HG02840 (cell line): ENCODE measurements around the gene STX8.
"Not testable (repeated sequence)": the region's sequence is repeated elsewhere in the genome, so short reads cannot be mapped to it uniquely, and the experiment has no call there.

Source experiments
- ATAC-seq: cut with Tn5 transposase; IDR thresholded peaks from one replicate; pipeline ENCODE4 v1.9.1; 2021; ENCODE audit warnings: mild to moderate bottlenecking, moderate library complexity, moderate number of reproducible peaks; ENCODE audit not compliant: unreplicated experiment, low FRiP score

The STX8 gene

GRCh38 chr17:9557161-9557755 is 18.4 kb downstream of the STX8 start:
- ATAC-seq = no peak

- not testable (repeated sequence) for ATAC-seq
Observed at GRCh38 chr17:9554715-9555114, 20.9 kb downstream of the STX8 start.

DNA sequence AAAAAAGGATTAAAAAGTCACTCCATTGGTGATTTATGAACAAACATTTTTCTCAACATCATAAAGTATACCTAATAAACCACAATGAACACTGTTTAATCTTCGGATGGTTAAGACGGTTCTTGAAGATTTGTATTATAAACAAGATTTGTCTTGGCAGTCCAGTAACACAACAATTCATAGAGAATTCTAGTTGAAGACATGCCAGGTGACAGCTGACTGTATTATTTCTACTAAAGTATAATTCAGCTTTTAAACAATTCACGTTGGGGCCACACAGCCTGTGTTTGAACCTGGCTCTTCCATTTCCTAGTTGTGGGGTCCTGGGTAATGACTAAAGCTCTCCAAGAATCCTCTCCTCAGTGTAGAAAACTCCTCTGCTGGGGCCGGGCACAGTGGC is 22.0 kb downstream of the STX8 start:
- ATAC-seq = no peak

DNA sequence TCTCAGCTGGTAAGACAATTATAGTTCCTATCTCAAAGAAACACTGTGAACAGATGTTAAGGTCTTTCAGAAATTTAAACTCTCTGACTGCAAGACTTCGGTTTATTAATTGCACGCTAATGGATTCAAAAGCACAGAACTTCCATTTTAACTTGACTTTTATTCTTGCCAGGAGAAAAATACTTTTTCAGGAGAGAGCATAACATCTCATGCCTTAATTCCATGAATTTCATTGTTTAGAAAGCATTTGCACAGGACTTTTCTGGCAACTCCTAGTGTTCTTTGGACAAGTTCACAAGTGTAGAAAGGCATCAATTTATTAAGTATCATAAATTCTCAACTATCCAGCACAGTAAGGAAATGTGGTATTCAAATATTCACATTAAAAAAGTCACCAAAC is 22.4 kb downstream of the STX8 start:
- no peak for ATAC-seq

DNA sequence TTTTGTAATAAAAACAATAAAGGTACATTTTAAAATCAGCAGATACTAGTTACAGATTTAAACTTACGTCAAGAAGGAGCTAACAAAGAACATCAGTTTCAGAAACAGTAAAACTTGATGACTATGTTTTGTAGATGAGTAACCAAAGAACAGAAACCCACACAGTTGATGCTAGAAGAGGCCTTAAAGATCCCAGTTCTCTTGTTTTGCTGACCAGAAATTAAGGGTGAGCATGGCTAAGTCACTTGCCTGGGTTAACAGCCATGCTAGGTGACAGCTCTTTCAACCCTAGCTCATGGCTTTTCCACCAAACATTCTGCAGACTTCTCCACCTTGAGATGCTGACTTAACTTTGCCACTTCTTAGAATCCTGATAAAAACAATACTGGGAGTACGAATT is 26.4 kb downstream of the STX8 start:
- ATAC-seq = no peak

DNA sequence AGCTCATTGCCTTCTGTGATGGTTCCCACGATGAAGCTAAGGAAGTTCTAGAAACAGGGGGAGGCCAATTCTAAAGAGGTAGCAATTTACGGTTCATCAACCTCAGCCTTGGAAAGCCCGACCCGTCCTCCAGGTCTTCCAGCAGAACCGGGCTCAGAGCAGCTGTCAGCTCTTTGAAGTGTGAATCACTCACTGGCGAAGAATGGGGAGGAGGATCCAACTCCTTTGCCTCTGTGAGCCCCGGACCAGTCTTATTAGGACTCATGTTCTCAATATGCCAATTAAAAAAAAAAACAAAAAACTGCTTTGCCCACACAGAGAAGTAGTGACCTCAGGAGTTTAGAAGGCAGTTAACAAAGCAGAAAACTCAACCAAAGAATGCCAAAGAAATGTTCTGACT is 31.4 kb downstream of the STX8 start:
- no peak for ATAC-seq

GRCh38 chr17:9541718-9542117 is 33.9 kb downstream of the STX8 start:
- no peak for ATAC-seq

GRCh38 chr17:9538626-9539025 is 37.0 kb downstream of the STX8 start:
- ATAC-seq = no peak

- ATAC-seq = no peak
Observed at GRCh38 chr17:9537177-9537776, 38.3 kb downstream of the STX8 start.

DNA sequence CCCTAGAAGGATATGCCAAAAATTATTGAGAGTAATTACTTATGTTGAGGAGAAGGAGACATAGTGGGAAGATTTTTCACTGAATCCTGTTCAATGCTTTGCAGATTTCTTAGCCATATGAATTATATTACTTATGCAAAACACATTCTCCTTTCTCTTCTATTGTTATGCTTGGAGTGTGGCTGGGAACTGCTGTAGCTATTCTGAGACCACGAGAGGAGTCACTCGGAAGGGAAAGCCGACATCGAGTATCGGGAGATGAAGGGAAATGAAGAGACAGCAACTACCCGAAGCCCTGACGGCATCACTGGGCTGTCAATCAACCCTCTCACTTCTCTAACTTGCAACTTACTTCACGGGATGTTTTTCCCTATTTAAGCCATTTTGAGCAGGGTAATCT is 39.6 kb downstream of the STX8 start:
- ATAC-seq = no peak

DNA sequence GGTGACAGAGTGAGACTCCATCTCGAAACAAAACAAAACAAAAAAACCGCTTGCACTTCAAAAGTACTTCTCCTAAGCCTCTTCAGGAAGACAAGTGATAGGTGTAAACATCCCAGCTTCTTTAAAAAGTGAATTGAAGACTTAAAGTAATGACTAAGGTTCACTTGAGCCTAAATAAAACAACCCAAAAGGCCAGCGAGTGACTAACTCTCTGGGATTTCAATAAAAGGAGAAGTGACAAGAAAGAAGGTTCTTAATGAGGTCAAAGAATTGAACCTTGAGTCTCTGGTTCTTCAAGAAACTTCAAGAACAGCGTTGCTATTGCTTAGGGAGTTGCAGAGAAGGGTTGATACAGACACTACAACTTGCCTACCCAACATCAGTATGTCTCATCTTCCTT is 42.2 kb downstream of the STX8 start:
- no peak for ATAC-seq

DNA sequence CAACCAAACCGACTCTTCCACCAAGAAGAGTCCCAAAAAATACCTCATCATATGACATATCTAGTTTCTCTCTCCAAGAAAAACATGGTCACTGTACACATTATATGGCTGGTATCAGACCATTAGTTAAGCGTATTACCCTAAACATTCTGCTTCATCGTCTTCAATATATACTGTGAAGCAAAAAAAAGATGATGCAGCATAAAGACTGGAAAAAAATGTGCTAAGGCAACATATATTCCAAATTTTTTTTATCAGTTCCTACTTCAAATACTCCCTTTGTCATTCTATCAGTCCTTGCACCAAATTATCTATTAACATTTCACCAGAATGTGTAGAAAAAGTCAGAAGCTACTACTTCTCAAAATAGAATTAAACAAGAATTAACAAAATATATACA is 42.9 kb downstream of the STX8 start:
- ATAC-seq = no peak

GRCh38 chr17:9531034-9531433 is 44.6 kb downstream of the STX8 start:
- no peak for ATAC-seq

- no peak for ATAC-seq
Observed at GRCh38 chr17:9529033-9529700, 46.5 kb downstream of the STX8 start.

GRCh38 chr17:9527788-9528187 is 47.8 kb downstream of the STX8 start:
- no peak for ATAC-seq

DNA sequence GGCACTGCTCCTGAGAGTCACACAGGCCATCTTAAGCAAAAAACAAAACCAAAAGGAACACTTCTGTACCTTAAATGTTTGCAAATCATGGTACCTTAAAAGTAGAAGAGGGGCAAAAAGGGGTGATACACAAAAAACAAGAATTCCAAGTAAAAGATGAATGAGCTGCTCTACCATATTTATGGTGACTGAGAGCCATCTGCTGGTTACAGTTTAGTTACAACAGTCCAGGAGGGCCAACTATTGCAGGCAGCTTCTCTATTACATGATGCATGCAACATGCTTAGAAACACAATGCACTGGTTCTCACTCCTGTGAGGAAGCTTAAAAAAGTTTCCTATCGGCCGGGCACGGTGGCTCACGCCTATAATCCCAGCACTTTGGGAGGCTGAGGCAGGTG is 53.5 kb downstream of the STX8 start:
- ATAC-seq = no peak

GRCh38 chr17:9521062-9521461 is 54.6 kb downstream of the STX8 start:
- ATAC-seq = no peak

GRCh38 chr17:9520649-9521048 is 55.0 kb downstream of the STX8 start:
- ATAC-seq = no peak

GRCh38 chr17:9519583-9520272 is 55.9 kb downstream of the STX8 start:
- ATAC-seq = no peak

GRCh38 chr17:9517396-9517795 is 58.2 kb downstream of the STX8 start:
- ATAC-seq = no peak

DNA sequence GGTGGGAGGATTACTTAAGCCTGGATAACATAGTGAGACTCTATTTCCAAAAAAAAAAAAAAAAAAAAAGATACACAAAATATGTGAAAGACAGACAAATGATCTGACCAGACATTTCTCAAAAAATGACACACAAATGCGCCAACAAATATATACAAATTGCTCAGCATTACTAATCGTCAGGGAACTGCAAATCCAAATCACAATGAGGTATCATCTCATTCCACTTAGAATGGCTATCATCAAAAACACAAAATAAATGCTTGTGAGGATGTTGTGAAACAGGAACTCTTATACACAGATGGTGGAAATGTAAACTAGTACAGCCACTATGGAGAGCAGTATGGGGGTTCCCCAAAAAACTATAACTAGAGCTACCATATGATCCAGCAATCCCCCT is 62.4 kb downstream of the STX8 start:
- ATAC-seq = no peak
